ENCODE results near the gene MT1G. TPM values are rescaled to one million over a fixed set of nuclear protein-coding genes. Genes with fewer than 3 reads are reported as not detected.
"Not testable (repeated sequence)": the region's sequence is repeated elsewhere in the genome, so short reads cannot be mapped to it uniquely, and the experiment has no call there.

MT1G gene
- total RNA-seq, 1 donor from 2014 or later: 1.3 TPM

DNA sequence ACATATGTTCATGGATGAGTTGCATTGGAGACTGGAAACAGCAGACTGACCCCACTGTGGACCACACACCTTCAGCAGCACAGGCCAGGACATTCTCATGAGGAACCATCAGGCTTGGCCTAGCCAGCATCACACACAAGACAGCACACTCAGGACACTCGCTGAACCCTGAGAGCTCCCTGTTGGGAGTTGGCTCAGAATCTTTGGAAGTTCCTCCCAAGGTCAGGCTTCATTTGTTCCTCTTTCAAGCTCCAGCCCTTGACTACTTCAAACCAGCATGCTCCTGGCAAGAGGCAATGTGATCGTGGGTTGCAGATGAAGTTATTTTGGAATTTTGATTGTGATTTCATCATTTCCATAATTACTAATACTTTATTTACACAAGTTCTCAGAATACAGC is 3.8 kb upstream of the MT1G start:
- ATAC-seq (ENCODE audit: poor library complexity); DNase-seq: not testable (repeated sequence)
- intact Hi-C loops (cut with DNase I): loop anchor here (2.0 kb wide), 1 partner anchor 31 kb away; no protein-coding TSS in a partner anchor

DNA sequence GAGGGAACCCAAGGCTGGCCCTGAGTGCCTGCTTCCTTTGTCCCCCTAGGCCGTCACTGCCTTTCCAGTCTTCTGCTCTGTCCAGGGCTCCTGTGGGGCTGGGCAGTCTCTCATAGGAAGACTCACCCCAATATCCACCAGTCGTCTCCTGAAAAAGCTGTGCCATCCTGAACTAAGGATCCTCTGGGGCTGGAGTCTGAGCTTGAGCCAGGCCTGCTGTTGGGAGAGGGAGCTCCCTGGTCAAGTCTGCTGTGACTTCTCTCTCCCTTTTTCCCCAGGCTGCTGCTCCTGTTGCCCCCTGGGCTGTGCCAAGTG is 2.7 kb upstream of the MT1G start:
- no peak for DNase-seq
- intact Hi-C loops (cut with DNase I): no loop called here
- no peak for ATAC-seq (ENCODE audit: poor library complexity)

DNA sequence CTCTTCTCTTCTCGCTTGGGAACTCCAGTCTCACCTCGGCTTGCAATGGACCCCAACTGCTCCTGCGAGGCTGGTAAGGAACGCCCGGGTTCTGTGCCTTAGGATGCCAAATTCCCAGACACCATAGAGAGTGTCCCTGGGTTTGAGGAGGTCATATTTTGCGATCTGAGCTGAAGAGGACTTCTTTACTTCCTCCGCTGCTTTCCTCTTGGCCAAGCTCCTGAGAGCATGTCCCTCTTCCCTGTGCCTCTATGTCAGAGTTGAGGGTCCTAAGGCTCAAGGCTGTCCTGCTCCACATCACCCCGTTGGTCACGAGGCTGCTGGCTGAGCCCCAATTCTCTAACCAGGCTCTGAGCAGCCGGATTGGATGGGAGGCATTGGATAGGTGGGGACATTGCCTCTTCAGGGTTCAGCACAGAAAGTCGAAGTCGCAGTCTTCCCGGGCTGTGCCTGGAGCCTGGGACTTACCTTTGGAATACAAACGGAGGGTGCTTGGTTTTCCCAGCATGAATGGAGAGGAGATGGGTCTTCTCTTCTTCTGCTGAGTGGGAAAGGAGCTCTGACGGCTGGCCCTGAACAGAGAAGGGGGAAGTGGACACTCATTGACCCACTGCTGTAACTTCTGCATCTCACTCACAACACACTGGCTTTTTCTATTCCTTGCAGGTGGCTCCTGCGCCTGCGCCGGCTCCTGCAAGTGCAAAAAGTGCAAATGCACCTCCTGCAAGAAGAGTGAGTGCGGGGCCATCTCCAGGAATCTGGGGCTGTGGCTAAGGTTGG is 2.2 kb upstream of the MT1G start:
- ATAC-seq (ENCODE audit: poor library complexity): no peak
- intact Hi-C loops (cut with DNase I): no loop called here
- no peak for DNase-seq

DNA sequence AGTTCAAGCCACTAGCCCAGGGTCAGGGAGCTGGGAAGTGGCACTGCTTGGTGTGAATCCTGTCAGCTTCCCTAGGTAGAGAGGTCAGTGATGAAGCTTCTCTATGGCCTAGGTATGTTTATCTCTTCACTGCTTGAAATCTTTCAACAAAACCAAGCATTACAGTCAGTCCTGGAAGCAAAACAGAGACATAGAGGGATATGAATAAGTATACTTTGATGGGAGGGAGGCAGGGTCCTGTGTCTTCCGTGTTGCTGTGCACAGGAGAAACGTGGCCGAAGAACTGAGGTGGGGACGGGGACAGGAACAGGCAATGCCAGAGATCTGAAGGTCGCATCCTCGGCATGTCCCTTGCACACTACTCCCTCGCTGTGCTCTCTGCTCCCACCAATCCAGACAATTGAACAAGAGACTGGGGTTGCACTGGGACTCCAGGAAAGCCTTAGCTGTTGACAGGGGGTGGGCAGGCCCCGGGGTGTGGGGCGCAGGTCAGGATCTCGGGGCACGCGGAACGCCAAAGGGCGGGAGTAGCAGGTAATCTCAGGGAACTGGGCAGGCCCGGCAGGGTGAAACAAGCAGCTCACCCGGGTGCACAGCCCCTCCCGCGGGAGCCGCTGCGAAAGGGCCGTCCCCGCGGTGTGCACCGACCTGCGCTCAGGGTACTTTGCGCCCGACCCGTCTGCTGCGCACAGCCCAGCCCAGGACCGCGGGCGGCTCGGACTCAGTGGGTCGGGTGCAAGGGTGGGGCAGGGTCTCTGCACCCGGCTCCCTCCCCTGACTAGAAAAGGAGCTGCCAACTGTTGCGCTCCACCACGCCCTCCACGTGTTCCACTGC is 1.4 kb upstream of the MT1G start, which contains the start of gene MT1H:
MT1H (plus strand) TSS at position 810 of the 835 bp plus-strand sequence. CDS start 71 bp downstream, outside the sequence.
- peak; percentile 6 for ATAC-seq (ENCODE audit: poor library complexity)

DNA sequence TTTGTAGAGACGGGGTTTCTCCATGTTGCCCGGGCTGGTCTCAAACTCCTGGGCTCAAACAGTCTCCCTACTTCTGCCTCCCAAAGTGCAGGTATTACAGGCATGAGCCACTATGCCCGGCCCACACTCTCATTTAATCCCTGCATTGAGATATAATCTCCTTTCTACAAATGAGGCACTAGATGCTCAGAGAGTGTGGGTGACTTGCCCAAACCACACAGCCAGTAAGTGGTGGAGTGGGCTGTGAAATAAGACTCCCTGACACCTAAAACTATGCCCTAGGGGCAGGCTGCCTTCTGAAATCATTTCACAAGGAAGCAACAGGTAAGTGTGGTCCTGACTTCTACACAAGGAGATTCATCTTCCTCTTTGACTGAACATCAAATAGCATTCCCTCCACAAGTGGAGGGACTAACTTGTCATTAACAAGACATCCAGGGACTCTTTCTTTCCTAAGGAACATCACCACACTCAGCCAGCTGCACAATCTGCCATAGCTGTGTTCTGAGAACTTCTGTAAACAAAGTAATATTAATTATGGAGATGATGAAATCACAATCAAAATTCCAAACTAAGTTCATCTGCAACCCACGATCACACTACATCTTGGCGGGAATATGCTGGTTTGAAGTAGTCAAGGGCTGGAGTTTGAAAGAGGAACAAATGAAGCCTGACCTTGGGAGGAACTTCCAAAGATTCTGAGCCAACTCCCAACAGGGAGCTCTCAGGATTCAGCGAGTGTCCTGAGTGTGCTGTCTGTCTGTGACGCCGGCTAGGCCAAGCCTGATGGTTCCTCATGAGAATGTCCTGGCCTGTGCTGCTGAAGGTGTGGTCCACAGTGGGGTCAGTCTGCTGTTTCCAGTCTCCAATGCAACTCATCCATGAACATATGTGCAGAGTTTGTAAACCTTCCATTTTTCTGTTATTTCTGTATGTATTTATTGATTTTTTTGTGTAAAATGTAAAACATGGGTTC is 2.3 kb downstream of the MT1G start:
- intact Hi-C loops (cut with DNase I); ATAC-seq (ENCODE audit: poor library complexity); DNase-seq: not testable (repeated sequence)

More for the DNA sequence above, 1.4 kb upstream of the MT1G start, which contains the start of gene MT1H:
- intact Hi-C loops (cut with DNase I): no loop called here
- DNase-seq: no peak

DNA sequence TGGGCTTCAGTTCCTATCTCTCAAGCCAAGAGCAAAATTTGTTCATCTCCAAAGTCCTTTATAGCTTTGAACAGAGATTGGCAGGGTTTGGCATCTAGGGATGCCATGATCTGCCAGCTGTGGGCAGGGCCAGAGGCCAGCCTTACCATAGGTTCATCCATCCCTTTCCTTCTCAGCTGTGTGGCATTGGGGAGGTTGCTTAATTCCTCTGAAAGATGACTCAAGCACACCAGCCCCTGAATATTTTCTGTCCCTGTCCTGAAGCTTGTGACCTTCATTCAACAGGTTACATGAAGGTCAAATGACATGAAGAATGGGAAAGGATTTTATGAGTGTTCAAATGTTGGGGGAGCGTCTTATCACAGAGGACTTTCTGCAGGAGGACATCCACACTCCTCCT is 3.4 kb downstream of the MT1G start:
- ATAC-seq (ENCODE audit: poor library complexity) (no peak), DNase-seq (no peak)
- intact Hi-C loops (cut with DNase I): no loop called here

DNA sequence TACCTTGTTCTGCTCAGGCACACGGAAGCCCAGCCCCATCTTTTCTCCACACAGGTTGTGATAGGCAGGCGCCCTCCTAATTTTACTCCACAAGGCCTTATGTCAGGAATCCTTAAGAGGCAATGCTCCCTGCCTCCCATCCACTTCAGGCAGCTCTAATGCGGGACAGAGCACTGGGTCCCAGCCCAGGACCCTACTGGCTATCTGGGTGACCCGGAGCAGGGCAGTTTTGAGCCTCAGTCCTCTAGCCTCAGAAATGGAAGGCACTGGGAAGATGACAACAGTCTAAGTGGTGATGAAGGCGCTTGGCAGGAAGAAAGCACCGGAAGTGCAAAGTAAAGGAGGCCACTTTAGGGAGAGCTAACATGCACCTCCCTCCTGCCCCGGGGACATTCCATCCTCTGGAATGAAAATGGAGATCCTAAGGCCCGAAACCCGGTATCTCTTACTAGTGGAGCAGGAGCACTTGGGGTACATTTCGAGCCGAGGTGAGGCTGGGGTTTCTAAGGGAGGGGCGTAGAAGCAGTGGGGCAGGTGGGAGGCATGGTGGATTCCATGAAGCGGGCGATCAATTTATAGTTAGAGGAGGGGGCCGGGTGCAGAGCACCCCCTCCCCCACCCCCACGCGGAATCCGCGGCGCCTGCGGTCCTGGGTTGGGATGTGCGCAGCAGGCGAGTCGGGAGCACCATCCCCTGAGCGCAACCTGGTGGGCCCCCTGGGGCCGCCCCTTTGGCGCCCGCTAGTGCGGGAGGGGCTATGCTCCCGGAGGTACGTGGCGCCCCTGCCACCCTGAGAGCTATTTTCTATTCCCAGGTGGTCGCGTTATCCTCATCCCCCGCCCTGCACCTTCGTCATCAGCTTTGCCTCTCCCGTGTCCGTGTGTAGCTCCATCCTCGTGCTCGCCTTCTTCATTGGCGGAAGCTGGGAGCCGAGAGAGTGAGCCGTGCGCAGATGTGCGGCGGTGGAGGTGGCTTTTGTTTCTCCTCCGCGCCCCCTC is 5.2 kb downstream of the MT1G start:
- DNase-seq (no peak), ATAC-seq (ENCODE audit: poor library complexity) (no peak)
- intact Hi-C loops (cut with DNase I): no loop called here

DNA sequence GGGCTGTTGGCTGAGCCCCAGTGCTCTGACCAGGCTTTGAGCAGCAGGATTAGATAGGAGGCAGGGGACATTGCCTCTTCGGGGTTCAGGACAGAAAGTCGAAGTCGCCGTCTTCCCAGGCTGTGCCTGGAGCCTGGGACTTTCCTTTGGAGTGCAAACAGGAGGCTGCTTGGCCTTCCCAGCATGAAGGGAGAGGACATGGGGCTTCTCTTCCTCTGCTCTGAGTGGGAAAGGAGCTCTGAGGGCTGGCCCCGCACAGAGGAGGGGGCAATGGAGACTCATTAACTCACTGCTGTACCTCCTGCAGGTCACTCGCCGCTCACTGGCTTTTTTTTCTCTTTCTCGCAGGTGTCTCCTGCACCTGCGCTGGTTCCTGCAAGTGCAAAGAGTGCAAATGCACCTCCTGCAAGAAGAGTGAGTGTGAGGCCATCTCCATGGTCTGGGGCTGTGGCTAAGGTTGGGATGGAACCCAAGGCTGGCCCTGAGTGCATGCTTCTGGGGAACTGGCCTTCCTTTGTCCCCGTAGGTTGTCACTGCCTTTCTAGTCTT is 9.5 kb downstream of the MT1G start:
- intact Hi-C loops (cut with DNase I): no loop called here
- DNase-seq (peak; percentile 80), ATAC-seq (ENCODE audit: poor library complexity) (no peak)

DNA sequence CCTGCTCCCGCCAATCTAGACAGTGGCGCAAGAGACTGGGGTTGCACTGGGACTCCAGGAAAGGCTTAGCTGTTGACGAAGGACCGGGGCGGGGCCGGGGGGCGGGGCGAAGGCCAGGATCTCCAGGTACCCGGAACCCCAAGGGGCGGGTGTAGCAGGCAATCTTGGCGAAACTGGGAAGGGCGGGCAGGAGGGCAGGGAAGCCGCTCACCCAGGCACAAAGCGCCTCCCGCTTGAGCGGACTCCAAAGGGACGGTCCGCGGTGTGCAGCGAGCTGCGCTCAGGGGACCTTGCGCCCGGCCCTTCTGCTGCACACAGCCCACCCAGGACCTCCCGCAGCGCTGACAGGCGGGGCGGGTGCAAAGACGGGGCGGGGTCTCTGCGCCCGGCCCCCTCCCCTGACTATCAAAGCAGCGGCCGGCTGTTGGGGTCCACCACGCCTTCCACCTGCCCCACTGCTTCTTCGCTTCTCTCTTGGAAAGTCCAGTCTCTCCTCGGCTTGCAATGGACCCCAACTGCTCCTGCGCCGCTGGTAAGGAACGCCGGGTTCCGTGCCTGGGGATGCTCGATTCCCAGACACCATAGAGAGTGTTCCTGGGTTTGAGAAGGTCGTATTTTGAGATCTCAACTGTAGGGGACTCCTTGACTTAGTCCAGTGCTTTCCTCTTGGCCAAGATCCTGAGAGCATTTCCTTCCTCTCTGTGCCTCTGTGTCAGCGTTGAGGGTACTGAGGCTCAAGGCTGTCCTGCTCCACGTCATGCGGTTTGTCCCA is 10.1 kb downstream of the MT1G start, which contains the start of gene MT1F:
MT1F (plus strand) TSS at position 405 of the 772 bp plus-strand sequence; CDS start at position 505, 100 bp downstream.
- ATAC-seq (ENCODE audit: poor library complexity): peak; percentile 93
- DNase-seq: peak; percentile 84
- intact Hi-C loops (cut with DNase I): no loop called here

DNA sequence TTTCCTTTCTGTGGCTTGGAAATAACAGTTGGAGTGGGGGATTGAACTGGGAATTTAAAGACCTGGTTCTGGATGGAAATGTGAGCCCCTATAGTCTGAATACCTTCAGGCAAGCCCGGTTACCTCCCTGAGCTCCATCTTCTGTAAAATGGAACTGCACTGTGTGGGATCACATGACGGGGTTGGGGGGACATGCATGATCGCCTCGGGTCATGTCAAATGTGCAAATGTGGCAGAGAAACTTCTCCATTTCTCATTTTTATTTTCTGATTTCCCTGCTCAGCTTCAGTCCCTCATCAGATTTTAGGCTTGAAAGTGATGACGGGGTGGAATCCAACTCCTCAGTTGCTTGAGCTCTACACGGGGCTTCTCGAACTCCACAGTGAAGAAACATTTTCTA is 14.6 kb downstream of the MT1G start:
- intact Hi-C loops (cut with DNase I): no loop called here

DNA sequence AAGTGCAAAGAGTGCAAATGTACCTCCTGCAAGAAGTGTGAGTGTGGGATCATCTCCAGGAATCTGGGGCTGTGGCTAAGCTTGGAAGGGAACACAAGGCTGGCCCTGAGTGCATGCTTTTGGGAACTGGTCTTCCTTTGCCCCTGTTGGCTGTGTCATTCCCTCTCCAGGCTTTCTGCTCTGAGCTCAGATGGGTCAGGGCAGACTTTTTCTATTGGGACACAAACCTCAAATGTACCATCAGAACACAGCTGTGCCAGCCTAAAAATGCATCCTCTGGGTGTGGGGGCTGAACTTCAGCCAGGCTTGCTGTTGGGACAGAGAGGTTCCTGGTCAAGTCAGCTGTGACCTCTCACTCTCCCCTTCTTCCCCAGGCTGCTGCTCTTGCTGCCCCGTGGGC is 15.3 kb downstream of the MT1G start:
- intact Hi-C loops (cut with DNase I): no loop called here
- ATAC-seq (ENCODE audit: poor library complexity): no peak
- DNase-seq: no peak

More for the DNA sequence above, 14.6 kb downstream of the MT1G start:
- ATAC-seq (ENCODE audit: poor library complexity) (no peak), DNase-seq (no peak)

DNA sequence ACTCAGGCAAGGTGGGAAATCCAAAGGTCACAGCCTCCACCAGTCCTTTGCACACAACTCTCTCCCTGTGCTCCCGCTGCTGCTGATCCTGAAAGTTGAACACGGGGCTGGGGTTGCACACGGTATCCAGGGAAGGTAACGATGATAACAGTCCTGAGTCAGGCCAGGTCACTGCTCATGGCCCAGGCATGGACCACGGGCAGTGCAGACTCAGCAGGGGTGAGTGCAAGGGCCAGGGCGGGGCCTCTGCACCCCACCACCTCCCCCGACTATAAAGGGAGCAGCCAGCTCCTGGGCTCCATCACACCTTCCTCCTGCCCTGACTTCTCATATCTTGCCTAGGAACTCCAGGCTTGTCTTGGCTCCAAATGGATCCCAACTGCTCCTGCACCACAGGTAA is 16.3 kb downstream of the MT1G start, which contains the start of gene MT1B:
MT1B (plus strand) TSS at position 301 of the 400 bp plus-strand sequence; CDS start at position 369, 68 bp downstream.
- ATAC-seq (ENCODE audit: poor library complexity): no peak
- intact Hi-C loops (cut with DNase I): no loop called here
- no peak for DNase-seq

DNA sequence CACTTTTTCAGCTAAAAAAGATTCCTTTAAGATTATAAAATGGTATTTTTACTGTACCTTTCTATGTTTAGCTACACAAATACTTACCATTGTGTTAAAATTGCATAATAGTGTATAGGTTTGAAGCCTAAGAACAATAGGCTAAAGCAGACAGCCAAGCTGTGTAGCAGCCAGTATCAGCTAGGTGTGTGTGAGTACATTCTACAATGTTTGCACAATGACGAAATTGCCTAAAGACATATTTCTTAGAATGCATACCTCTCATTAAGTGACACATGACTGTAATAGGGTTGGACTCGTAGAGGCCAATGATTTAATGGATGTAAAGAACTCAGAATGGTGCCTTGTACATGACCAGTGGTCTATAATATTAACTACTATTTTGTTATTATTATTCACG is 18.0 kb downstream of the MT1G start:
- DNase-seq (no peak), ATAC-seq (ENCODE audit: poor library complexity) (no peak)
- intact Hi-C loops (cut with DNase I): no loop called here

DNA sequence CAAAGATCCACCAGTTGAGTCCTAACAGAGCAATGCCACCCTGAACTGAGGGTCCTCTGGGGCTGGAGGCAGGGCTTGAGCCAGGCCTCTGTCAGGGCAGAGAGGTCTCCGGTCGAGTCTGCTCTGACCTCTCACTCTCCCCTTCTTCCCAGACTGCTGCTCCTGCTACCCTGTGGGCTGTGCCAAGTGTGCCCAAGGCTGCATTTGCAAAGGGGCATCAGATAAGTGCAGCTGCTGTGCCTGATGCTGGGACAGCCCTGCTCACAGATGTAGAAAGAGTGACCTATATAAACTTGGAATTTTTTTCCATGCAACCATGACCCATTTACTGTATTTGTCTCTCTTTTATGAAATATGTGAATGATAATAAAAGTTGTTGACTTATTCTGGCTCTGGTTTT is 18.6 kb downstream of the MT1G start:
- intact Hi-C loops (cut with DNase I): no loop called here
- ATAC-seq (ENCODE audit: poor library complexity): no peak
- no peak for DNase-seq

DNA sequence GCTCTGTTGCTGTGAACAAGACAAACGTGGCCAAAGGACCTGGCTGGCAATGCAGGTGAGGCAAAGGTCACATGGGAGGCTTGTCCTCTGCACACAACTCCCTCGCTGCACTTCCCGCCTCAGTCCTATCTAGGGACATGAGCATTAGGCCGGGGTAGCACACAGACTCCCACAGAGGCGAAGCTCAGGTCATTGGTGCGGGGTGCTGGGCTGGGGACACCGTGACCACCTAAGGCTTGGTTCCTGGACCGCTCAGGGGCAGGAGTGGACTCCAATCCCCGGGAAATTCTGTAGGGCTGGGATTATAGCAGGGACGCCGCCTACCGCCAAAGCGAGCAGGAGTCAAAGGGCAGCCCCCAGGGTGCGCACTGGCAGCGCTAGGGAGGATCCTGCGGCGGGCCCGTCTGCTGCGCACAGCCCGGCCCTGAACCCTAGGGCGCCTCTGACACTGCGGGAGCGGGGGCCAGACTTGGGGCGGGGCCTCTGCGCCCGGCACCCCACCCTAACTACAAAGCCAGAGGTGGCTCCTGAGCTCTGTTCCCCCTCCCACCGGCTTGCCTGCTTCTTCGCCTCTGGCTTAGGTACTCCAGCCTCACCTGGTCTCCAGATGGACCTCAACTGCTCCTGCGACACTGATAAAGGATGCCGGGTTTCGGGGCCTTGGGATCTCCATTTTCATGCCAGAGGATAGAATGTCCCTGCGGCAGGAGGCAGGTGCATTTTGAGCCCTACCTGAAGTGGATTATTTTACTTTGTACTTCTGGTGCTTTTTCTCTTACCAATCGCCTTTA is 20.0 kb downstream of the MT1G start:
- no peak for DNase-seq
- ATAC-seq (ENCODE audit: poor library complexity): no peak
- intact Hi-C loops (cut with DNase I): no loop called here

DNA sequence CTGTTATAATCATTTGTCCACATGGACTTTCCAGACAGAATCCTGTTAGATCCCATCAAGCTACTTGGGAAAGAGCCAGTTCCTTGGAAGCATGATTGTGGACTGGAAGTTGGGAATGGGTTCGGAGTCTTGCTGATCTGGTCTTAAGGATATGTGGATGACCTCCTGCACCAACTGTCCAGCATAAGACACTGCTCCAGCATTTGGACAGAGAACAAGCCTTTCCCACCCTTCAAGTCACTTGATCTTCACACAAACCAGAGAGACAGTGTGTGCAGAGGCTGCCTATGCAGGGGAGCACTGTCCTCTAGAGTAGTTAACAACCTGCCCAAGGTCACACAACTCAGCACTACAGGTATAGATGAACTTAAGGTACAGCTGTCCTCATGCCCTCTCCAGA is 22.0 kb downstream of the MT1G start:
- no peak for ATAC-seq (ENCODE audit: poor library complexity)
- intact Hi-C loops (cut with DNase I): no loop called here
- no peak for DNase-seq

Measured in Right ventricle myocardium superior (tissue), 1 donor.